GM19452 (cell line): ENCODE measurements around the gene GDF3.
"Not testable (repeated sequence)": the region's sequence is repeated elsewhere in the genome, so short reads cannot be mapped to it uniquely, and the experiment has no call there.

Source experiments
- ATAC-seq: cut with Tn5 transposase; IDR thresholded peaks from one replicate; pipeline ENCODE4 v1.9.1; 2021; ENCODE audit not compliant: unreplicated experiment

The GDF3 gene

DNA sequence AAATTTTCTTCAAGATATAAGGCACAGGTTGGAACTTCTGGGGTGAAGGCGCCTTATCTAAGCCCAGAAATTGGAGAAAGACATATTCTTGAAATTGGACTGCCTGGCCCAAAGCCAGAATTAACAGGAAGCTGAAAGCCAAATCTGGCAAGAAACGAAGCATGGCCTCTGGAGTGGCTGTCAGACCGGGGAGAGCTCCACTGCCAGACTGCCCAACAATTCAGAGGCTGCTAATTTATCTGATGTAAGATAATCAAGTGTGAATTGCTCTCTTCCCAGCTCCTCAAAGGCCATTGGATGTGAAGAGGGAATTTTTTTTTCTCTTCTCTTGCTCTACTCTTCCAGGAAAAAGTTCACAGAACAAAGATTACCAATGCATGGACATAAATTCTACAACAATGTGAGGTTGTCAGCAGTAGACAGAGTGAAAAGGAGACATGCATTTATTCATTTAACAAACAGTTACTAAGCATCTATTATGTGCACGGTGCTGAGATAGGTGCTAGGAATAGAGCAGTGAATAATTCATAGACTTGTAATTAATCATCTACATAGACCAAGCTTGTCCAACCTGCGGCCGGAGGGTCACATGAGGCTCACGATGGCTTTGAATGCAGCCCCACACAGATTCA lies at the start of gene GDF3:
GDF3 (minus strand) TSS at position 210 of the 632 bp plus-strand sequence; CDS start at position 163, 47 bp downstream.
- no peak for ATAC-seq

DNA sequence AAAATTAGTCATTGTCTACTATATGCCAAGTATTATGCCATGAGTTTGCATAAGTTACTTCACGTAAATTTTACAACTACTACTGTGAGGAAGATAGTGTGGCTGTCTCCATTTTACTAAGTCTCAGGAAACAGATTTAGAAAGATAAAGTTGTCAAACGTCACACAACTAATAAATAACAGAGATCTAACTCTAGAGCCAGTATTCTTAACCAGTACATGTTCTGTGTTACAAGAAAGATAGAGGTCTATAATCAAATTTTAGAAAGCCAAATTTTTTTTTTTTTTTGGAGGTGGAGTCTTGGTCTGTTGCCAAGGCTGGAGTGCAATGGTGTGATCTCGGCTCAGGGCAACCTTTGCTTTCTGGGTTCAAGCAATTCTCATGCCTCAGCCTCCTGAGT lies 37.4 kb upstream of the GDF3 start:
- no peak for ATAC-seq

DNA sequence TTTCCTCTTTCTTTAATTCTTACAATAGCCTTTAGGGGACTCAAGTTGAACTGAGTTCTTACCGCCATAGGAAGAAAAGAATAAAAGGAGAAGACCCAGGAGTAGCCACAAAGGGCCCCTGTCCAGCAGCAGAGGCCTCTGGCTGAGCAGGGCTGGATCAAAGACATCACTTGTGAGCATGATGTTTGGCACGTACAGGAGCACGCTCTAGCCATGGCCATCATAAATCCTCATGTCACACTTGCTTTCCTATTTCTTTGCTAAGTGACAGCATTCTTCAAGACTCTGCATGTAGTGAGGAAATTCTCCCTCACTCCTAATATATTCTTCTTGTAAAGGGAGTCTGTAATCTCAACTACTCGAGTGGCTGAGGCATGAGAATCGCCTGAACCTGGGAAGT lies 35.9 kb upstream of the GDF3 start:
- no peak for ATAC-seq

DNA sequence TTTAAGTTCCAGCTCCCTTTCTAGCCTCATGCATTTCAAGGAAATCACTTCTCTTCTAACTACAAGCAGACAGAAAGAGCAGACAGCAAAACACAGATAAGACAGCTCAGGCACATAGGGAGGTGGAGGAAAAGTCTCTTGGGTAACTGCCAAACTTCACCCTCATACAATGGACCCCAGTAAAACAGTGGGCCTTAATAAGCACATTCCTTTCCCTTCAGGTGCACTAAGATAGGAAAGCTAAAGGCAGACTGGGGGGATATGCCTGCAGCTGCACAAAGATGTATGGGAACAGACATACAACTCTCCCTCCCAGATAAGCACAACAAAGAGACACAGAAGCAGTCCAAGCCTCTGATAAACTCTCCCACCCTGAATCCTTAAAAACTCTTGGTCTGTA lies 35.4 kb upstream of the GDF3 start:
- not testable (repeated sequence) for ATAC-seq

DNA sequence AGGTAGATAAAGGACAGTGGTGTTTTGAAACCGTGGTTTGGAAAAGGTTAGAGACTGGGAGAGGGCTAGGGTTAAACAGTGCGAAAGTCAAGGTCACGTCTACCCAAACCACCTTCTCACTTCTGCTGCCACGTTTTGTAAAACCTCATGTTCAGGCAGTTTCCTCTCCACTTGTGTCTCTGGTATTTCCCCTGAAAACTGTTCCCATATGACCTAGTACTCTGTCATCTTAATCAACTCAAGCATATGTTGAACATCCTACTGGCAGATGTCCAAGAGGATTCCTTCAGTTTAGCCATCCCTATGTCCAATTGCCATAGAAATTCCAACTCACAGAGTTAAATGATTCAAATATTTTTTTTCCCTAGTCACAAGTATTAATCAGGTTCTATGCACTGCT lies 34.2 kb upstream of the GDF3 start:
- no peak for ATAC-seq

DNA sequence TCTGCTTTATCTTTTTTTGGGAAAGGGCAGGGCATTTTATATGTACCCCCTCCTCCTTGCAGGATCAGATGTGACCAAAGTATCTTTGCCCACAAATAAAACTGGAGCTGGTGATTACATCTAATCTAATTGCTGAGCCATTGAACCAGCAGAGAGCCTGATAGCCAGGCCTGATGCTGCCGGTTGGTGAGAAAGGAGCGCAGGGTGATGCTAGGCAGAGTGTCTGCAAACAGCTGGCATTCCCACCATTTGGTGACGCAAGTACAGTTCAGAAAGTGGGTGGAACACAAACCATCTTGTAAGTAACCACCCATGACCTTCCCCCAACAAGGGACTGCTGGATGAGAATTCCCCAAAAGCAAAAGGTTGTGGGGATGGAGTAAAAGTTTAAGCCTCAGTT lies 28.4 kb upstream of the GDF3 start:
- ATAC-seq: no peak

DNA sequence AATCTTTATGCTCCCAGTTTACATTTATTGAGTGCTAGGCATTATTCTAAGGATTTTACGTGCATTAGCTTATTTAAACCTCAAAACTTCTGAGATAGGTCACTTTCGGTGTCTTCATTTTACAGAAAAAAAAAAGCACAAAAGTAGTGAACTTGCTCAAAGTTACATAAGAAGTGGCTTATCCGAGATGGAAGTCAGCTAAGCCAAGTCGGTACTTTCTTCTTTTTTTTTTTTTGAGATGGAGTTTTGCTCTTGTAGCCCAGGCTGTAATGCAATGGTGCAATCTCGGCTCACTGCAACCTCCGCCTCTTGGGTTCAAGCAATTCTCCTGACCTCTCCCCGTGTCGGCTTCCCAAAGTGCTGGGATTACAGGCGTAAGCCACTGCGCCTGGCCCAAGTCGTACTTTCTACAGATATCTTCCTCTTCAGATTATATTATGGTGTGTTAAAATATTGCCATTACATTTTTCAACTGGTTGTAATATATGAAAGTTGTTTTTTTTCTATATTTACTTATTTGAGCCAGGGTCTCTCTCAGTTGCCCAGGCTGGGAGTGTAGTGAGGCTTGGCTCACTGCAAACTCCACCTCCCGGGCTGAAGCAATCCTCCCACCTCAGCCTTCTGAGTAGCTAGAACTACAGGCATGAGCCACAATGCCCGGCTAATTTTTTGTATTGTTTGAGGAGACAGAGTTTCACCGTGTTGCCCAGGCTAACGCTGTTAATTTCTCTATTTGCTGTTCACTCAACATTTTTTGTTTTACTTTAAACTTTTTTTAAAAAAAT lies 24.6 kb upstream of the GDF3 start:
- ATAC-seq: no peak

DNA sequence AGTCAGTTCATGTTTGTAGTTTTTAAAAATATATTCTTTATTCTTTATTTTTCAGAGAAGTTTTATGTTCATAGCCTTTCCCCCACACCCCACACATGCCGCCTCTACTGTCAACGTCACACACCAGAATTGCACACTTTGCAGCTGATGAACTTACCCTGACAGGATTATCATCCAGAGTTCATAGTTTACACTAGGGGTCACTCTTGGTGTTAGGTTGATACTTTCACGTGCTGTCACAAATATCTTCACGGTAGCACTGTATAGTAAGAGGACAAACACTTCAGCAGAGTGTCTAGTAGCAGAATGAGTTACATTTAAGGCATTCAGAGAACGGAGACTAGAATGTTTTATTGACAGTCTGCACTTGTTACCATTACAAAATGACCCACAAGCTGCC lies 20.8 kb upstream of the GDF3 start:
- no peak for ATAC-seq

DNA sequence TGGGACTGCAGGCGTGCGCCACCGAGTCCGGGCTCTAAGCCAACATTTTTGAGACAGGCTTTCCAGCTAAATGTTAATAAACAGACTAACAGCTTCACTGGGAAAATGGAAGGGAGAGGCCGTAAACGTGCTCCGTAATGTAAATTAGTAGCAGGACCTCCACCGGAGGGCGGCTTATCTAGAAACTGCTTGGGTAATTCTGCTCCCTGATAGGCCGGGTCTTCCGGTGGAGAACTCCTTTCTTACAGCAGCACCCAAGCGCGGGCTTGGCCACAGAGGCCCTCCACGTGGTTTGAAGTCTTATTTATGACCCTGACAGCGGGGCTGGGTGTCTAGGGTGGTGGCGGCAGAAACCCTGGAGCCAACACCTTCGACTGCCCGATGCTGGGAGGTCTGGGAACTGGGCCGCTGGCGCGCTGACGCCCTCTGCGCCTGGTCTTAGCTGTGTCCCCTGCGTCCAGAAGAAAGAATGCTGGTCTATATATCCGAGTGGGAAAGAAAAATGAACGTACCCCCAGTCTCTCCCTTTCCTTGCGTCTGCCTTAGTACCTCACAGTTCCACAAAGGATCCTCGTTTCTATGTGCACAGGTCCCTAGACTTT lies 17.4 kb upstream of the GDF3 start:
- no peak for ATAC-seq

DNA sequence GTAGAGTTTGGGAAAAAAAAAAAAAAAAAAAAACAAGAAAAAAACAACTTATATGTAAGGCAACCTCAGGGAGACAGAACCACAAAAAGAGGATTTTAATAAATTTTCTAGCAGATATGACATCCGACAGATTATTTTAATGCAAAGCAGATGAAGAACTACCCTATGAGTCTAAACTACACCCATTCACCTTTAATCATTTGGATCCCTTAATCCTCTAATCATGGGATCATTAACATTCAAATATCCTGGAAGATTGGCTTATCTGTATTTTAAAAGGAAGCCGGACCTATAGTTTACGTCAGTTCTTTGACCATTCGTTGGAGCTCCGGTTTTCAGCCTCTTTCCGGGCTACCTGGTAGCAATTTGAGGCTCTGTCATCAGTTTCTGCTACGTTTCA lies 15.6 kb upstream of the GDF3 start, which contains the start of gene DPPA3:
DPPA3 (plus strand) TSS at position 301 of the 400 bp plus-strand sequence. CDS start 138 bp downstream, outside the sequence.
- ATAC-seq: no peak

DNA sequence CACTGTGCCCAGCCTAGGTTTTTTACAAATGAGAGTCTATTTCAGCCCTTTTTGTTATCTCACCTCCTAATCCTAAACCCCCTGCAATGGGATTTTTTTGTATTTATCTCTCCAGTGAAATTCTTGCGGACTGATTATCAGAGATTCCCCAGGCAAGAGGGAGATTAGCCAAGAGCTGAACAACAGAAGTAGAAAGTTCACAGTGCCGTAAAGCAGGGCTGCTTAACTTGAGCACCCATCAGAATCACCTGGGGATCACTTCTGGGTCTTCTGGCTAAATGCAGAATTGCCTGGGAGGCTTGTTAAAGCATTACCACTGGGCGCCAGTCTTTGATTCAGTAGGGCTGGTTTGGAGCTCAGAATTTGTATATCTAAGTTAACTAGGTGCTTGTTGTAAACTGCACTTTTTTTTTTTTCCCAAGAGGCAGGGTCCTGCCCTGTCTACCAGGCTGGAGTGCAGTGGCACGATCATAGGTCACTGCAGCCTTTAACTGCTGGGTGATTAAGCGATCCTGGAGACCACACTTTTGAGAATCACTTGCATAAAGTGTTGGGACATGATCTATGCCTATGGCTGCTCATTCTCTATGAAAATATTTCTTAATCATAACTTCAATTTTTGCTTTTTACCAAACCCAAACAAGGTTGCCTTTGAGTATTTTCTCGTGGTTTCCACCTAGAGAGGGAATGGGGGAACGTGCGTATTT lies 14.5 kb upstream of the GDF3 start:
- no peak for ATAC-seq

DNA sequence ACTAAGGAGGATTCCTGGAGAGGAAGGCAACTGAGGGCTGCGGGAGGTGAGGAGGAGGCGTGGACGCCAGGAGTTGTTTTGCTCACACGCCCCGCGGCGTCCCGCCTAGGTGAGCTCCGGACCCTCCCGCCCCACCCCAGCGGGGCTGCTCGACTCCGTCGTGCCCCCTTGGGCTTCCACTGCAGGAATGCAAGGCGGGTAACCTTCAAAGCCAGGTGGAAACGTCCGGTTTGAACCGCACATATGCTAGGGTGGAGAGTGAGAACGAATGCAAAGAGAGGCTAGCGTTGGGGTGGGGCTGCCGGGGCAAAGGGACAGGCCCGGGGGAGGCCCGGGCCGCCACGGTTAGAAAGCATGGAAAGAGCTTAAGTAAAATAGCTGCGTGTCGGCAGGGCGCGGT lies 10.3 kb upstream of the GDF3 start:
- no peak for ATAC-seq

DNA sequence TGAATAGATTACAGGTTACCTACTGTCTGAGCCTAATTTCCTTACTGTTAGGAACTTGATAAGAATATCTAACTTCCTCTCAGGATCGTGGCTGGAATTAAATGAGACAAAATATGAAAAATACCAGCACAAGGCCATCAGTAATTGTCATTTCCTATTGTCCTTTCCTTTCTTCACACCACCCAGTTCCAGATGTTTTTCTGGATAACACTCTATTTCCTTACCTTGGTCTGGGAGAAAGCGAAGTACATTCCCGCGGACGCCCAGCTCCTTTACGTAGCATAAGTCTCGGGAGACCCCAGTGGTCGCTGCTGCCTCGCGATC lies 376 bp downstream of the GDF3 start:
- ATAC-seq: no peak

DNA sequence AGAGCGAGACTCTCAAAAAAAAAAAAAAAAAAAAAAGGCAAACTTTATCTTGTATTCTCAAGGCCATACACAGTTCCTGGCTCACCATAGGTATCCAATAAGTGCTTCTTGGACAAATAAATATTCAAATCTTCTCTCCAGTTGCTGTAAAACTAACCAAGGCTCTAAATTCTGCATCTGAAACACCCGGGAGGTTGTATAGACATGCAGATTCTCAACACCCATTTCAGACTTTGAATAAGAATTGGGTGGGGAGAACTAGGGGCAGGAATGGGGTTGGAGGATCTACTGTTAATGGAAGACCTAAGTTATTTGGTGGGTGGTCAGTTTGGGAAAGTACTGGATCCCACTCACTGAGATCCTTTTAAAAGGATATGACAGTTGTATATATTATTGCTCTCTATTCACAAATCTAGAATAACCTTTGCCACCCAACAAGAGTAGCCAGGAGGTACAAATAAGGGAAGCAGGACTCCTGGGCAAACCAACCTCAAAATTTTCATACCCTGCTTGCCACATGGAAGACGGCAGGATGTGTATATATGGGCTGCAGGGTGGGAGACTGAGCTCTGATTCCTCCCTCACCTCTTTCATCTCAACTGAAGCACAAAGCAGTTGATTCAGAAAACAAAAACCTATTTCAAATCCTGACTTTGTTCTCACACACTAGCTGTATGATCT lies 879 bp downstream of the GDF3 start:
- ATAC-seq: no peak

DNA sequence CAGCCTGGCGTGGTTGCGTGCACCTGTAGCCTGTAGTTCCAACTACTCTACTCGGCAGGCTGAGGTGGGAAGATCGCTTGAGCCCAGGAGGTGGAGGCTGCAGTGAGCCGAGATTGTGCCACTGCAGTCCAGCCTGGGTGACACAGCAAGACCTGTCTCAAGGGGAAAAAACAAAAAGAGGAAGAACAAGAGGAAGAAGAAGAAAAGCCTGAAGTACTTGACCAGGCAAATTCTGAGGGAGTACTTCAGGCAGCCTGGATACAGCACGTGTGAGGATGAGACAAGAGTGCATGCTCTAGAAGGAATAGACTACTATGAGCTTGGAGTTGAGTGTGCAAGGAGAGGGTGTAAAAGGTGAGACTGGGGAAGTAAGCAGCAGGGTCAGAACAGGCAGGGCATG lies 1.8 kb downstream of the GDF3 start:
- ATAC-seq: no peak

DNA sequence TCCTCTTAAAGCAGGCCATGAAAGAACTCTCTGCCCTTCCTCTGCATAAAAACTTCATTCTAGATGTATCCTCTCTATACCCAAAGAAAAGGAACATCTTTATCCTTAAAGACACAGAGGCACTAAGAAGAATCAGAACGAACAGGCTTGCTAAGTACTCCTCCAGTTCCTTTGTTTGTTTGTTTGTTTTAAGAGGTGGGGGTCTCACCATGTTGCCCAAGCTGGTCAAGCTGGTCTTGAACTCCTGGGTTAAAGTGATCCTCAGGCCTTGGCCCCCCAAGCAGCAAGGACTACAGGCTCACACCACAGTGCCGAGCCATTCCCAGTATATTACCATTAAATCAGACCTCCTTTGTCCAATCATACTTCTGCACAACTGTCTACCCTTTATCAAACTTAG lies 14.0 kb downstream of the GDF3 start:
- no peak for ATAC-seq

DNA sequence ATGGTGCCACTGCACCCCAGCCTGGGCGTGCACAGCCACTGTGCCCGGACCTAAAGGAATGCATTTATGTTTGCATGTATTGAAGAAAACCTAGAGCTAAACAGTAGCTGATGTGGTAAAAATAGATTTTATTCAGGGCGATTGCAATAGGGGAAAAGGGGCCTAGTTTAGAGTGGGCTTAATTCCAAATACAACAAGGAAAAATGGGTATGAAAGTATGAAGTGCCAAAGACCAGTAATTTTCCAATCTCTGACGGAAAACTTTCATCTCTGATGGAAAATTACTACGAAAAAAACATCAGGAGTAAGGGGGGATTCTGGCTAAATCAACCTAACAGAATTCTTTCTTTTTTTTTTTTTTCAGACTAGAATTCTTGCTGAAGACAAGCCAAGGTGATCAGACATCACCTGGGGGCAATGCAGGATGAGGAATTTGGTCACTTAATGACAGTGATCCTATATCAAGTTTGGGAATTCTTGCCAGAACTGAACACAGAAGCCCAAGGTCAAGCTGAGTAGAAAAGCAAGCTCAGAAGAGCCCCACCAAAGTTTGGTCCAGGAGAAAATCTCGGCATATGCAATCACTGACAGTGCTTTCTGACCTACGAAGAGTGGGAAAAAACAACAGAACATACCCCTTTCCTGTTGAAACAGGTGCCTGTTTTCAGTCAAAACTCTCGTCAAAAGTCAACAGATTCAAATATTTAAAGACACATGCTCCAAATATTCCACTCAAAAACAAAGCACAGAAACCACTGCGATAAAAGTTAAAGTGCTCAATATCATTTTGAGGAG lies 16.1 kb downstream of the GDF3 start:
- no peak for ATAC-seq

DNA sequence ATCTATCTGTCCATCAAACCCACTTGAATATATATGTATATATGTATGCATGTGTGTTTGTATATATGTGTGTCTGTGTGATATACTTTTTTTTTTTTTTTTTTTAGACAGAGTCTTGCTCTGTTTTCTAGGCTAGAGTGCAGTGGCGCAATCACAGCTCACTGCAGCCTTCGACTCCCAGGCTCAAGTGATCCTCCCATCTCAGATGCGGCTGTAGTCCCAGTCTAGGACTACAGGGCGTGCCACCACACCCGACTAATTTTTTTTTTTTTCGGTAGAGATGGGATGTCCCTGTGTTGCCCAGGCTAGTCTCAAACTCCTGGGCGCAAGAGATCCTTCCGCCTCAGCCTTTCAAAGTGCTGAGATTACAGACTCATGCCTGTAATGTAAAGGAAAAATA lies 16.8 kb downstream of the GDF3 start:
- ATAC-seq: no peak

DNA sequence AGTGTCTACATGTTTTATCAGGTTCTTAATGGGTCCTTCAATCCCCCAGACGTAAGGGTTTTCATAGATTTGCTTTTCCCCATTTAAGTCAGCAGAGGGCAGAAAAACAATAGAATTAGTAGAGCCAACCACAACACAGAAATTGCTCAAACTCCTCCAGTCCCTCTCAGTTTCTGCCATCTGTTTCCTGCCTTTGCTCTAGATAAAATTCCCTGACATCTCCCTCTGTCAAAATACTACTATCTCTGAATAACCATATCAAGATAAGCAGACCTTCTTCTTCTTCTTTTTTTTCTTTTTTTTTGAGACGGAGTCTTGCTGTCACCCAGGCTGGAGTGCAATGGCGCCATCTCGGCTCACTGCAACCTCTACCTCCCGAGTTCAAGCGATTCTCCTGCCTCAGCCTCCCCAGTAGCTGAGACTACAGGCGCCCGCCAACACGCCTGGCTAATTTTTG lies 18.1 kb downstream of the GDF3 start:
- not testable (repeated sequence) for ATAC-seq

DNA sequence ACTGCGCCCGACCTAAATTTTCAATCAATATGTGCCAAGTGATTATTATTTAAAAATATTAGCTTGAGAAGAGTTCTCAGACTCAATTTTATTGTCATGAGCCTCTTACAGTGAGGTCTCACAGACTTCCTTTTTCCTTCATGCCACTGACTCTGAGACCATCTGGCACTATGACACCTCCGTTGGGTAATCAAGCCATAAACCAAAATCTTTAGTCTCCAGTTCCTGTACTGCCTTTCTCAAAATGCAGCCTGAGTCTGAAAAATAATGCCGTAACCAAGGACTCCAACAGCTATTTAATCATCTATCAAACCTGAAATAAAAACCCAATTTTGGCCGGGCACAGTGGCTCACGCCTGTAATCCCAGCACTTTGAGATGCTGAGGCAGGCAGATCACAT lies 20.1 kb downstream of the GDF3 start:
- not testable (repeated sequence) for ATAC-seq
